GM23338 (cell line): Measurements from ENCODE around the gene PLEKHD1. TPM values are rescaled to one million over a fixed set of nuclear protein-coding genes. Genes with fewer than 3 reads are reported as not detected.
A peak's percentile ranks its signal among the peaks of the same experiment; 100 is the strongest.

ENCODE experiments used
- ATAC-seq: fragments of 200-7000 bp; cut with Tn5 transposase; 3 replicates; pipeline ENCODE4 v1.9.1; 2020
- DNase-seq: peaks from one replicate; pipeline ENCODE4 v3.0.0-alpha.2; 2015; ENCODE audit warnings: low spot score
- H2AFZ ChIP-seq: fragments of 200-600 bp; sonication (generic); 2 replicates; pipeline ENCODE4 v1.8.0; 2016; ENCODE audit warnings: antibody characterized with exemption, mild to moderate bottlenecking, moderate library complexity
- H3F3A ChIP-seq: fragments of 200-600 bp; sonication (generic); replicated peaks from 2 replicates; pipeline ENCODE4 v1.8.0; 2017; ENCODE audit warnings: antibody characterized with exemption, mixed run types, low read depth
- H3K27ac ChIP-seq: fragments of 200-600 bp; sonication (generic); 2 replicates; pipeline ENCODE4 v1.6.1; 2016; ENCODE audit warnings: low read depth
- H3K27me3 ChIP-seq: fragments of 200-600 bp; sonication (generic); 2 replicates; pipeline ENCODE4 v1.8.0; 2016; ENCODE audit warnings: mild to moderate bottlenecking, mixed run types, moderate library complexity; ENCODE audit not compliant: insufficient read depth
- H3K36me3 ChIP-seq: fragments of 200-600 bp; sonication (generic); 2 replicates; pipeline ENCODE4 v1.8.0; 2016; ENCODE audit warnings: mild to moderate bottlenecking; ENCODE audit not compliant: insufficient read depth
- H3K4me1 ChIP-seq: fragments of 200-600 bp; sonication (generic); 2 replicates; pipeline ENCODE4 v1.8.0; 2016; ENCODE audit warnings: mild to moderate bottlenecking, moderate library complexity; ENCODE audit not compliant: insufficient read depth
- H3K4me2 ChIP-seq: fragments of 200-600 bp; sonication (generic); 2 replicates; pipeline ENCODE4 v1.7.1; 2017; ENCODE audit warnings: mixed run types
- H3K4me3 ChIP-seq: fragments of 200-600 bp; sonication (generic); 2 replicates; pipeline ENCODE4 v1.6.1; 2016; ENCODE audit warnings: mixed run types
- H3K79me2 ChIP-seq: fragments of 200-600 bp; sonication (generic); replicated peaks from 2 replicates; pipeline ENCODE4 v1.8.0; 2017; ENCODE audit warnings: mild to moderate bottlenecking; ENCODE audit not compliant: insufficient read depth
- H3K9me2 ChIP-seq: fragments of 200-600 bp; sonication (generic); 2 replicates; pipeline ENCODE4 v1.8.0; 2017; ENCODE audit not compliant: insufficient read depth
- H4K20me1 ChIP-seq: fragments of 200-600 bp; sonication (generic); replicated peaks from 2 replicates; pipeline ENCODE4 v1.8.0; 2017; ENCODE audit warnings: mild to moderate bottlenecking; ENCODE audit not compliant: insufficient read depth
- H3K27ac Mint-ChIP-seq: 2 replicates; pipeline ENCODE4 v1.8.0; 2020; ENCODE audit warnings: inconsistent platforms, mild to moderate bottlenecking, moderate library complexity, mixed read lengths
- H3K27me3 Mint-ChIP-seq: 3 replicates; pipeline ENCODE4 v1.8.0; 2022; ENCODE audit warnings: low read depth, mild to moderate bottlenecking, moderate library complexity, mixed read lengths, inconsistent platforms; ENCODE audit not compliant: insufficient read depth, poor library complexity
- H3K36me3 Mint-ChIP-seq: 3 replicates; pipeline ENCODE4 v1.8.0; 2021; ENCODE audit warnings: low read depth, mild to moderate bottlenecking, inconsistent platforms, moderate library complexity, mixed read lengths
- H3K4me1 Mint-ChIP-seq: 3 replicates; pipeline ENCODE4 v1.8.0; 2020; ENCODE audit warnings: mild to moderate bottlenecking, inconsistent platforms, mixed read lengths
- H3K4me3 Mint-ChIP-seq: 3 replicates; pipeline ENCODE4 v1.8.0; 2021; ENCODE audit warnings: moderate library complexity, mild to moderate bottlenecking, inconsistent platforms, mixed read lengths
- H3K9me3 Mint-ChIP-seq: 3 replicates; pipeline ENCODE4 v1.8.0; 2020; ENCODE audit warnings: moderate library complexity, mild to moderate bottlenecking, inconsistent platforms, mixed read lengths
- CREB1 ChIP-seq: fragments of 250-450 bp; sonication (Bioruptor Pico); IDR thresholded peaks from 2 replicates; pipeline ENCODE4 v1.5.0; 2020; ENCODE audit warnings: low read depth, mild to moderate bottlenecking, moderate library complexity
- EZH2 ChIP-seq: fragments of 200-600 bp; sonication (generic); IDR thresholded peaks from one replicate; pipeline ENCODE4 v1.8.0; 2017; ENCODE audit warnings: antibody characterized with exemption, mild to moderate bottlenecking, low read depth; ENCODE audit not compliant: unreplicated experiment
- JUNB ChIP-seq: IDR thresholded peaks from one replicate; pipeline ENCODE4 v1.6.1; 2016; ENCODE audit warnings: antibody characterized with exemption; ENCODE audit not compliant: unreplicated experiment
- NANOG ChIP-seq: IDR thresholded peaks from 2 replicates; pipeline ENCODE4 v1.6.1; 2016; ENCODE audit warnings: antibody characterized with exemption, borderline replicate concordance
- POLR2AphosphoS5 ChIP-seq: IDR thresholded peaks from 2 replicates; pipeline ENCODE4 v1.6.1; 2016; ENCODE audit warnings: antibody characterized with exemption, low read depth
- ZNF114 ChIP-seq: fragments of 250-450 bp; sonication (Bioruptor Pico); IDR thresholded peaks from 2 replicates; pipeline ENCODE4 v1.5.0; 2020; ENCODE audit warnings: mild to moderate bottlenecking, moderate library complexity
- ZNF331 ChIP-seq: fragments of 250-450 bp; sonication (Bioruptor Pico); IDR thresholded peaks from 2 replicates; pipeline ENCODE4 v1.5.0; 2020; ENCODE audit warnings: low read depth, mild to moderate bottlenecking, moderate library complexity
- polyA plus RNA-seq: library from polyadenylated mRNA; unstranded; fragments of >200 nt; fragmentation: Nextera tagmentation; extraction: Ambion mirVana; gene quantifications from 2 replicates; pipeline ENCODE4 v1.2.1, GENCODE V29; 2016
- total RNA-seq: library from RNA; depleted of rRNA; stranded (reverse); fragments of >200 nt; shearing (Covaris generic); gene quantifications from 2 replicates; pipeline ENCODE4 v1.2.3, GENCODE V29; 2014
- TF ChIP-seq, protein P1 (sequence below): fragments of 250-450 bp; sonication (Bioruptor Pico); IDR thresholded peaks from 2 replicates; pipeline ENCODE4 v1.5.0; 2020; ENCODE audit warnings: mild to moderate bottlenecking, moderate library complexity
- TF ChIP-seq, protein P2 (sequence below), 2 experiments: fragments of 200-600 bp in 1 of 2; sonication (generic) in 1 of 2; conservative IDR thresholded peaks; 2 replicates each; pipeline versions ENCODE4 v1.5.1 to v1.6.1; 2016 to 2017; ENCODE audit warnings: antibody characterized with exemption in 2 of 2, low read depth in 2 of 2, mild to moderate bottlenecking in 2 of 2, moderate library complexity in 1 of 2
- TF ChIP-seq, protein P3 (sequence below): IDR thresholded peaks from 2 replicates; pipeline ENCODE4 v1.6.1; 2016; ENCODE audit warnings: antibody characterized with exemption

PLEKHD1 gene
- total and polyA plus RNA-seq, 2 experiments from 2014 or later, result 0.19 to 0.28 TPM

DNA sequence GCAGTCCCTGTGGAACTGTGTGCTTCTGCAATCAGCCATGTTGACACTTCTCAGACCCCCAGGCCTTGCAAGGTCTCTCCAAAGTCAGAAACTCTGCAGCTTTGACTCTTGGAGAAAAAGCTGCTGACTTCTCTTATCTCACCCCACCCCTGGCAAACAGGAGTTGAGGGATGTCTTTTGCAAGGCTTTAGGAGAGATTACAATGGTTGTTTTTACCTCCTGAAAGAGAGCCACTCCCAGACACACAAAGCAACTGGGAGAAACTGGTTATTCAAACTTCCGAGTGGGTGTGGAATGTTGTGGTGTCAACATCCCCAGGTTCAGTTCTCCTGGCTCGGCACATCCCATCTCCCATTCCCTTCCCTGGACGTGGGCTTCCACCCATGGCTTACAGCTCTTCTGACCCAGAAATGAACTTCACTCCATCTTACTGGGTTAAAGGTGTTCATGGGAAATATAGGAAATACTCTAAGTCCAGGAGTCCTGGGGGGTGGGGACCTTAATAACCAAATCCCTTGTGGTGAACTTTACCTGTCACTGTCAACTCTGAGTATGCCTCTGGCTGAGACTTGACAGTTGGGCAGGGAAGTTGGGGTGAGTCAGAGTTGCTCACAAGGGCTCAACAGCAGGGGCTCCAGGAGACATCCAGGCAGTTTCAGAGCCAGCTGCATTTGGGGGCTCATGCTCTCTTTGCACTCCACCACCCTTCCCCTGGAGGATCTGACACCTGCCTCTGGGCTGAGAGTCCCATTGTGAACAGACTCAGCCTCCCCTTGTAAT is 48.2 kb downstream of the PLEKHD1 start (continued):
- TF ChIP-seq, protein P1, sequence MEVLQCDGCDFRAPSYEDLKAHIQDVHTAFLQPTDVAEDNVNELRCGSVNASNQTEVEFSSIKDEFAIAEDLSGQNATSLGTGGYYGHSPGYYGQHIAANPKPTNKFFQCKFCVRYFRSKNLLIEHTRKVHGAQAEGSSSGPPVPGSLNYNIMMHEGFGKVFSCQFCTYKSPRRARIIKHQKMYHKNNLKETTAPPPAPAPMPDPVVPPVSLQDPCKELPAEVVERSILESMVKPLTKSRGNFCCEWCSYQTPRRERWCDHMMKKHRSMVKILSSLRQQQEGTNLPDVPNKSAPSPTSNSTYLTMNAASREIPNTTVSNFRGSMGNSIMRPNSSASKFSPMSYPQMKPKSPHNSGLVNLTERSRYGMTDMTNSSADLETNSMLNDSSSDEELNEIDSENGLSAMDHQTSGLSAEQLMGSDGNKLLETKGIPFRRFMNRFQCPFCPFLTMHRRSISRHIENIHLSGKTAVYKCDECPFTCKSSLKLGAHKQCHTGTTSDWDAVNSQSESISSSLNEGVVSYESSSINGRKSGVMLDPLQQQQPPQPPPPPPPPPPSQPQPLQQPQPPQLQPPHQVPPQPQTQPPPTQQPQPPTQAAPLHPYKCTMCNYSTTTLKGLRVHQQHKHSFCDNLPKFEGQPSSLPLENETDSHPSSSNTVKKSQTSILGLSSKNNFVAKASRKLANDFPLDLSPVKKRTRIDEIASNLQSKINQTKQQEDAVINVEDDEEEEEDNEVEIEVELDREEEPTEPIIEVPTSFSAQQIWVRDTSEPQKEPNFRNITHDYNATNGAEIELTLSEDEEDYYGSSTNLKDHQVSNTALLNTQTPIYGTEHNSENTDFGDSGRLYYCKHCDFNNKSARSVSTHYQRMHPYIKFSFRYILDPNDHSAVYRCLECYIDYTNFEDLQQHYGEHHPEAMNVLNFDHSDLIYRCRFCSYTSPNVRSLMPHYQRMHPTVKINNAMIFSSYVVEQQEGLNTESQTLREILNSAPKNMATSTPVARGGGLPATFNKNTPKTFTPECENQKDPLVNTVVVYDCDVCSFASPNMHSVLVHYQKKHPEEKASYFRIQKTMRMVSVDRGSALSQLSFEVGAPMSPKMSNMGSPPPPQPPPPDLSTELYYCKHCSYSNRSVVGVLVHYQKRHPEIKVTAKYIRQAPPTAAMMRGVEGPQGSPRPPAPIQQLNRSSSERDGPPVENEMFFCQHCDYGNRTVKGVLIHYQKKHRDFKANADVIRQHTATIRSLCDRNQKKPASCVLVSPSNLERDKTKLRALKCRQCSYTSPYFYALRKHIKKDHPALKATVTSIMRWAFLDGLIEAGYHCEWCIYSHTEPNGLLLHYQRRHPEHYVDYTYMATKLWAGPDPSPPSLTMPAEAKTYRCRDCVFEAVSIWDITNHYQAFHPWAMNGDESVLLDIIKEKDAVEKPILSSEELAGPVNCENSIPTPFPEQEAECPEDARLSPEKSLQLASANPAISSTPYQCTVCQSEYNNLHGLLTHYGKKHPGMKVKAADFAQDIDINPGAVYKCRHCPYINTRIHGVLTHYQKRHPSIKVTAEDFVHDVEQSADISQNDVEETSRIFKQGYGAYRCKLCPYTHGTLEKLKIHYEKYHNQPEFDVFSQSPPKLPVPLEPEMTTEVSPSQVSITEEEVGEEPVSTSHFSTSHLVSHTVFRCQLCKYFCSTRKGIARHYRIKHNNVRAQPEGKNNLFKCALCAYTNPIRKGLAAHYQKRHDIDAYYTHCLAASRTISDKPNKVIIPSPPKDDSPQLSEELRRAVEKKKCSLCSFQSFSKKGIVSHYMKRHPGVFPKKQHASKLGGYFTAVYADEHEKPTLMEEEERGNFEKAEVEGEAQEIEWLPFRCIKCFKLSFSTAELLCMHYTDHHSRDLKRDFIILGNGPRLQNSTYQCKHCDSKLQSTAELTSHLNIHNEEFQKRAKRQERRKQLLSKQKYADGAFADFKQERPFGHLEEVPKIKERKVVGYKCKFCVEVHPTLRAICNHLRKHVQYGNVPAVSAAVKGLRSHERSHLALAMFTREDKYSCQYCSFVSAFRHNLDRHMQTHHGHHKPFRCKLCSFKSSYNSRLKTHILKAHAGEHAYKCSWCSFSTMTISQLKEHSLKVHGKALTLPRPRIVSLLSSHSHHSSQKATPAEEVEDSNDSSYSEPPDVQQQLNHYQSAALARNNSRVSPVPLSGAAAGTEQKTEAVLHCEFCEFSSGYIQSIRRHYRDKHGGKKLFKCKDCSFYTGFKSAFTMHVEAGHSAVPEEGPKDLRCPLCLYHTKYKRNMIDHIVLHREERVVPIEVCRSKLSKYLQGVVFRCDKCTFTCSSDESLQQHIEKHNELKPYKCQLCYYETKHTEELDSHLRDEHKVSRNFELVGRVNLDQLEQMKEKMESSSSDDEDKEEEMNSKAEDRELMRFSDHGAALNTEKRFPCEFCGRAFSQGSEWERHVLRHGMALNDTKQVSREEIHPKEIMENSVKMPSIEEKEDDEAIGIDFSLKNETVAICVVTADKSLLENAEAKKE (CRISPR knock-in tag), result no peak
- no peak for TF ChIP-seq POLR2AphosphoS5
- TF ChIP-seq ZNF114 (CRISPR knock-in tag), result no peak
- no peak for TF ChIP-seq ZNF331 (CRISPR knock-in tag)
- no peak for TF ChIP-seq CREB1 (CRISPR knock-in tag)

DNA sequence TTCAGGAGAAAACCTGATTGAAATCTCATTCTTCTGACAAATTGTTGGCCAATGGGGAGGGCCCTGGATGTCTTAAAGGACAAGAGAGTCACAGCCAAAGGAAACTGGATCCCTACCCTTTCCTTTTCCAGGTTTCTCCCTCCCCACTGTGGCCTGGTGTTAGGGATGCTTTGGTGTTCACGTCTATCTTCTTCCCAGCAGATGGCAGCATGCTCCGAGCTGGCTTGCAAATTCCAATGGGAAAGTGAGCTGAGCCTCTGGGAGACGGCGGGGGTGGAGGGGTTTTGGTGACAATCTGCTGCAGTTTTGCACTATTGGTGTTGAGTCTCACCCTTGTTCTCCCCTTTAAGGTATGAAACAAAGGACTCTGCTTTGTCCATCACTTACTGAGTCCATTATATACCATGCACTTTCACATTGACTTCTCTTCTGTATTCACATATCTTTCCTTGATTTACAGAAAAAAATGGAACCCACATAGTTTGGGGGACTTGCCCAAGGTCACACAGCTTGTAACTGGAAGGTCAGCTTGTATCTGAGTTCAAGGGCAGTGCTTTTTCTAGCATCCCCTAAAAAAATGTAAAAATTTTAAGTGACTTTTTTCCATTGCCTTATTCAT is 50.8 kb downstream of the PLEKHD1 start:
- Histone ChIP-seq H3F3A (no peaks in the 10 kb centered on the region), H3K27ac (no peak overlapping the region), H4K20me1 (no peaks in the 10 kb centered on the region), H3K9me2 (no peaks in the 10 kb centered on the region), H3K36me3 (no peaks in the 10 kb centered on the region), H3K4me1 (no peaks in the 10 kb centered on the region), H2AFZ (no peak overlapping the region), H3K79me2 (no peaks in the 10 kb centered on the region), H3K4me2 (no peak overlapping the region), H3K4me3 (no peak overlapping the region), H3K27me3 (no peaks in the 10 kb centered on the region)
- TF ChIP-seq EZH2 (no peak), JUNB (no peak), ZNF331 (CRISPR knock-in tag) (no peak), POLR2AphosphoS5 (no peak), CREB1 (CRISPR knock-in tag) (0 out of 2 replicates have a peak, but pooled peaks have one; percentile 12), NANOG (no peak), ZNF114 (CRISPR knock-in tag) (no peak)
- TF ChIP-seq, protein P2, sequence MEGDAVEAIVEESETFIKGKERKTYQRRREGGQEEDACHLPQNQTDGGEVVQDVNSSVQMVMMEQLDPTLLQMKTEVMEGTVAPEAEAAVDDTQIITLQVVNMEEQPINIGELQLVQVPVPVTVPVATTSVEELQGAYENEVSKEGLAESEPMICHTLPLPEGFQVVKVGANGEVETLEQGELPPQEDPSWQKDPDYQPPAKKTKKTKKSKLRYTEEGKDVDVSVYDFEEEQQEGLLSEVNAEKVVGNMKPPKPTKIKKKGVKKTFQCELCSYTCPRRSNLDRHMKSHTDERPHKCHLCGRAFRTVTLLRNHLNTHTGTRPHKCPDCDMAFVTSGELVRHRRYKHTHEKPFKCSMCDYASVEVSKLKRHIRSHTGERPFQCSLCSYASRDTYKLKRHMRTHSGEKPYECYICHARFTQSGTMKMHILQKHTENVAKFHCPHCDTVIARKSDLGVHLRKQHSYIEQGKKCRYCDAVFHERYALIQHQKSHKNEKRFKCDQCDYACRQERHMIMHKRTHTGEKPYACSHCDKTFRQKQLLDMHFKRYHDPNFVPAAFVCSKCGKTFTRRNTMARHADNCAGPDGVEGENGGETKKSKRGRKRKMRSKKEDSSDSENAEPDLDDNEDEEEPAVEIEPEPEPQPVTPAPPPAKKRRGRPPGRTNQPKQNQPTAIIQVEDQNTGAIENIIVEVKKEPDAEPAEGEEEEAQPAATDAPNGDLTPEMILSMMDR (conservative IDR thresholded peaks at IDR 0.05; ENCODE audit: low read depth in 2 of 2), result peak; percentile 72 to 93
- TF ChIP-seq, protein P3, sequence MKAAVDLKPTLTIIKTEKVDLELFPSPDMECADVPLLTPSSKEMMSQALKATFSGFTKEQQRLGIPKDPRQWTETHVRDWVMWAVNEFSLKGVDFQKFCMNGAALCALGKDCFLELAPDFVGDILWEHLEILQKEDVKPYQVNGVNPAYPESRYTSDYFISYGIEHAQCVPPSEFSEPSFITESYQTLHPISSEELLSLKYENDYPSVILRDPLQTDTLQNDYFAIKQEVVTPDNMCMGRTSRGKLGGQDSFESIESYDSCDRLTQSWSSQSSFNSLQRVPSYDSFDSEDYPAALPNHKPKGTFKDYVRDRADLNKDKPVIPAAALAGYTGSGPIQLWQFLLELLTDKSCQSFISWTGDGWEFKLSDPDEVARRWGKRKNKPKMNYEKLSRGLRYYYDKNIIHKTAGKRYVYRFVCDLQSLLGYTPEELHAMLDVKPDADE, result no peak
- H3K9me3 Mint-ChIP-seq, result no peaks in the 10 kb centered on the region
- ATAC-seq, result peak; percentile 98
- no peak overlapping the region for H3K27ac Mint-ChIP-seq
- H3K4me3 Mint-ChIP-seq, result no peak overlapping the region
- DNase-seq, result peak; percentile 89
- peaks cover 2% of the 10 kb centered on the region for H3K27me3 Mint-ChIP-seq
- no peaks in the 10 kb centered on the region for H3K36me3 Mint-ChIP-seq
- no peaks in the 10 kb centered on the region for H3K4me1 Mint-ChIP-seq
